ENCODE results near the gene IPO11.
A peak's percentile ranks its signal among the peaks of the same experiment; 100 is the strongest.

The IPO11 gene

DNA sequence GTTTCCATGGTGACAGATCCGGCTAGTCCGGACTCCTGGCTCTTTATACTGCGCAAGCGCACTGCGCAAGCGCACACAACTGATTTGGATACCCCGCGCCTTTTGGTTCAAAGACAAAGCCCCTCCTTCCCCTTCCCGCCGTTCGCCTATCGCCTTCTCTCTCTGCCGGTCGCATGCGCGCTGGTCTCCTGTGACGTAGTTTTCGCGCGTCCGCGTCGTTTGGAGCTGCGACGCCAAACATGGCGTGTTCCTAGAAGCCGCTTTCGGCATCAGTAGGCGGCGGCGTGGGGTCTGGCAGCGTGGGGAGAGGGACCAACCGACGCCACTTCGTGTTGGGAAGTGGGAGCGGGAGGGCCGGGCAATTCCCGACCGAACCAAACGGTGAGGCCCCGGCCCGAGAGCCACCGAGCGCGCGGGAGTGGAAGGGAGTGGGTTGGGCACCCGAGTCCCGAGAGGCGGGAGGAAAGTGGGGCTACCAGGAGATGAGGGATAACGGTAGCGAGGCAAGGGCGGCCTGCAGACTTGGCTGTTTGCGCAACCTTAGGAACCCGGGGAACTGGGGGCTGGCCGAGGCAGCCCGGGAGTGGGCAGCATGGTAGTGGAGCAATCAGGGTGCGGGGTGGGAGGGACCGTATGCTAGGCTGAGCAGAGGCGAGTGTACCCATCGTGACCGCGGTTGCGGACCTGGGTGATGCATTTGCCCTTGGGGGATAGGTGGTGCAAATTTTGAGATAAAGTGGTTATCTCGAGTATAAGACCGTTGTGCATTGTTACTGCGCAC lies at the start of gene IPO11:
Gene IPO11, plus strand, starts transcription at position 215 of the 781 bp plus-strand sequence. CDS start 24,517 bp downstream, outside the sequence.
- peak; percentile 98 for DNase-seq

DNA sequence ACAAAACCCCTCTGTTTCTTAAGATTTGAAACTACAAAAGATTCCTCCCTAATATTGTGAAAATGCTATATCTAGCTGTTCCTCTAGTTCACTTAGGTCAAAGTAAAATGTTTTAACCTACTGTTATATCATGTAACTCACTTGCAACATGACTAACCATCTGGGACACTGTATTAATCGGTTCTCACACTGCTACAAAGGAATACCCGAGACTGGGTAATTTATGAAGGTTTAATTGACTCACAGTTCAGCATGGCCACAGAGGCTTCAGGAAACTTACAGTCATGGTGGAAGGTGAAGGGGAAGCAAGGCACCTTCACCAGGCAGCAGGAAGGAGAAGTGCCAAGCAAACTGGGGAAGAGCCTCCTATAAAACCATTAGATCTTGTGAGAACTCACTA lies 43.5 kb upstream of the IPO11 start:
- DNase-seq, result no peak

DNA sequence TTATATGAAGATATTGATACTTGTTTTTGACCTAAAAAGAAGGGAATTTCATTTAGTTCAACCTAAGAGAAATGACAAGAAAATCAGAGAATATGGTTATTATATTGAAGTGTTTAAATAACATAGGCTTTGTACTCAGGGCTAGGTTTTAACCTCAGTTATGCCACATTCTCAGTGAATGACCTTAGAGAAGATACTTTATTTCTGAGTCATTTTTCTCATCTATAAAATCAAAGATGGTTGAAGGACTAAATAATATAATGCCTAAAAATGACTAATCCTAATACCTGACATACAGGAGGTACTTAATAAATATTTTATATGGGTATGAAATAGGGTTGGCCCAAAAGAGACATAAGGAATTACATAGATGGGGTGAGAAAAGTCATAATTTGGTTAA lies 41.2 kb upstream of the IPO11 start:
- DNase-seq, result no peak

DNA sequence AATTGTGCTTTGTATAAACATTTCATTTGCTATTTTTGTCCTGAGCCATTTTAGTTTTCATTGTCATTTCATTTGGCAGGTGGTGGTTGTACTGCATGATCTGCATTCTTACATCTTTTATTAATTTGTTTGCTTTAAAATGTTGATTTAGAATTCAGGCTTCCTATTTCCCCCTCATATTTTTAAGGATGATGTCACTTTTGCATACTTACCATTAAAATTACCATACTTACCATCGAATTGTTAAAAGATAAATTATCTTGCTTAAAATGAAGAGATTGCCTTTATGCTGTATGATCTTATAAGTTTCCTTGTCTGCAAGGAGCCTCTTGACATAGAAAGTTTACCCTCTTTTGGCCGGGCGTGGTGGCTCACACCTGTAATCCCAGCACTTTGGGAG lies 40.0 kb upstream of the IPO11 start:
- no peak for DNase-seq

DNA sequence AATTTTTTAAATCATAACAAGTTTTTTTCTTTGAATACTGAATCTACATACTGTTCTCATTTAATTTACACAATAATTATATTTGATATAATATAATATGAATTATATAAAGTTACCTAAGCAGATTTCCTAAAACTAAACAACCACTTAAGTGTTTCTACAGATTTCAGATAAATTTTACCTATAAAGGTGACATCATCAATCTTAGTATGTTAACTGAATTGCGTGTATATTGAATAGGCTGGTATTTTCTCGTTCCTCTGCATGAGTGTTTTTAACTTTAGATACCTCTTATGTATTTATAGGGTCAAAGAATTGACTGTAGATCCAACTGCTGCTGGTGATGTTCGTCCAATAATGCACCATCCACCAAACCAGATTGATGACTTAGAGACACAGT lies 39.2 kb upstream of the IPO11 start:
- DNase-seq, result no peak

DNA sequence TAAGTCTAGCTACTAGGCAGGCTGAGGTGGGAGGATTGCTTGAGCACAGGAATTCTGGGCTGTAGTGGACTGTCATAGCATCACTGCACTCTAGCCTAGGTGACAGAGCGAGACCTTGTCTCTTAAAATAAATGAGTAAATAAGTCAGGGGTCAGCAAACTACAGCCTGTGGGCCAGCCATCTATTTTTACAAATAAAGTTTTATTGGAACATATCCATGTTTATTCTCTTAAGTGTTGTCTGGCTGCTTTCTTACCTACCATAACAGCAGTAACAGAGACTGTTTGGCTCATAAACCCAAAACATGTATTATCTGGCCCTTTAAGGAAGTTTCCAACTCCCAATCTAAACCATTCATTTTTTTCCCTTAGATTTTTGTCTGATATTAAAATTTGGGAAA lies 38.5 kb upstream of the IPO11 start:
- no peak for DNase-seq

DNA sequence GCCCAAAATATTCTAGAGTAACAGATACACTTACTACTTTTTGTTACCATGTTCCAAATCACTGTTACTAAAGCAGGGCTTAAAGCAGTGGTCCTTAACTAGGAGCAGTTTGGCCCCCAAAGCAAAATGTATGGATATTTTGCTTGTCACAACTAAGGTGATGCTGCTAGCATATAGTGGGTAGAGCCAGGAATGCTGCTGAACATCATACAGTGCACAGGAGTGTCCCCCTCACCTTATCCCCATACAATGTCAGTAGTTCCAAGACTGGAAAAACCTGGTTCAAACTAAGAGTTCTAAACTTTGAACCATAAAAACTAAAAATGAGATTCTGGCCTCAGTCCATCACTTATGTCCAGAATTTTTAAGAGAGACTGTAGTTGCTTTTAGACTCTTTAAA lies 36.9 kb upstream of the IPO11 start:
- DNase-seq, result no peak

DNA sequence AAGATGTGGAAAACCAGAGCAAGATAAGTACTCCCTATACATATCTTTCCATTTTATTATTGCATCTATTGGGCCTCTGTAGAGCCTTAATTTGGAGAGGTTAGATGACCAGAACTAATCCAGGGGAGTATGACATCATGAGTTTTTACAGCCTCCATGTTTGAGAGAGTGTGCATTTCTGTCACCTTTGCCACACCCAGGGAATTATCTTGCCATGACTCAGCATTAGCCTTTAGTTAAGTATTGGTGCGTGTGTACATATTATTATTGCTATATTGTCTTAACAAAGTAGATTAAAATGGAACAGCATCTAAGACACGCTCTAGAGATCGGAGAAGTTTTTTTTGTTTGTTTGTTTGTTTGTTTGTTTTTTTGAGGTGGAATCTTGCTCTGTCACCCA lies 36.5 kb upstream of the IPO11 start:
- no peak for DNase-seq

DNA sequence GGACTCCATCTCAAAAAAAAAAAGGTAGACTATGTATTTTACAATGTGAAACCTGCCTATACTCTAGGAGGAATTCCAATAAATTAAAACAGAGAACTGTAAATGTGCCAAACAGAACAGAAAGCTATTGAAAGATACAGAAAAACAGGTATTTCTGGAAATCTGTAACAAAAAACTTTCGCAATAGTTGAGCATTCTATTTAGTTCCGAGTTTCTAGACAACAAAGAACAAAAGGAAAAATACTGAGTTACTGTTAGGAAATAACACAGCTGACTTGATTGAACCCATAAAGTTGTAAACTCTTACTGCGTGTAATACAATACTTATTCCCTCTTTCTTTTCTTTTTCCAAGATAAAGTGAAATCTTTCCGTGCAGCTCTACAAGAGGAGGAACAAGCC lies 27.4 kb upstream of the IPO11 start:
- DNase-seq, result no peak

DNA sequence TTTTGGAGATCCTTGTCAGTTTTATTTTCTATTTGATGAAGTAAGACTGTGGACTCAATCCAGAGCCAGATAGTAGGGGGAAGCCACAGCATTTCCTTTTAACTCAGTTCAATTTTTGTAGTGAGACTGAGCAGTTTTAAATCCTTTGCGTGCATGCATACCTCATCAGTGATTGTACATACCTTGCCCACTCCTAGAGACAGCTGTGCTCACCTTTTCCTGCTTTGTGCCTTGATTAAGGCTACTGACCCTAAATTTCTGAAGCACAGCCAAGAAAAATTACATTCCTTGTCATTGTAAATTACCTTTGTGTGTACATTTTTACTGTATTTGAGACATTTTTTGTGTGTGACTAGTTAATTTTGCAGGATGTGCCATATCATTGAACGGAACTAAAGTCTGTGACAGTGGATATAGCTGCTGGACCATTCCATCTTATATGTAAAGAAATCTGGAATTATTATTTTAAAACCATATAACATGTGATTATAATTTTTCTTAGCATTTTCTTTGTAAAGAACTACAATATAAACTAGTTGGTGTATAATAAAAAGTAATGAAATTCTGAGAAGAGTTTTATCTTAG lies 26.7 kb upstream of the IPO11 start:
- DNase-seq, result no peak

DNA sequence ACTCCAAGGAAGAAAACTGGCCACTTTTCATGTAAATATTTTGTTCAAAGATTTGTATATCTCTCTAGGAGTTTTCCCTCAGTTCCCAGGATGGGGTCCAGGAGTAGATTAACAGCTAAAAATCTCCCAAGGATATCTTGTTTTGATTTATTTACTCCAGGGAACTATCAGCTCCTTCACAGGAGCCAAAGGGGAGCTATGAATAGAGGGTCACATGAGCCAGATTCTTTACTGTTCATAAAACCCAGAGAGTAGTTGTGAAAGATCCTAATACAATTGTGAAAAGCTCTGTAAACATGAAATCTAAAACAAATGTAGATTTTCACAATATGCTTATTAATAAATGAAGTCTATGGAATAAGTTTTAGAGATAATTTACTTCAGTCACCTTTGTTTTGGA lies 25.7 kb upstream of the IPO11 start:
- DNase-seq, result no peak

DNA sequence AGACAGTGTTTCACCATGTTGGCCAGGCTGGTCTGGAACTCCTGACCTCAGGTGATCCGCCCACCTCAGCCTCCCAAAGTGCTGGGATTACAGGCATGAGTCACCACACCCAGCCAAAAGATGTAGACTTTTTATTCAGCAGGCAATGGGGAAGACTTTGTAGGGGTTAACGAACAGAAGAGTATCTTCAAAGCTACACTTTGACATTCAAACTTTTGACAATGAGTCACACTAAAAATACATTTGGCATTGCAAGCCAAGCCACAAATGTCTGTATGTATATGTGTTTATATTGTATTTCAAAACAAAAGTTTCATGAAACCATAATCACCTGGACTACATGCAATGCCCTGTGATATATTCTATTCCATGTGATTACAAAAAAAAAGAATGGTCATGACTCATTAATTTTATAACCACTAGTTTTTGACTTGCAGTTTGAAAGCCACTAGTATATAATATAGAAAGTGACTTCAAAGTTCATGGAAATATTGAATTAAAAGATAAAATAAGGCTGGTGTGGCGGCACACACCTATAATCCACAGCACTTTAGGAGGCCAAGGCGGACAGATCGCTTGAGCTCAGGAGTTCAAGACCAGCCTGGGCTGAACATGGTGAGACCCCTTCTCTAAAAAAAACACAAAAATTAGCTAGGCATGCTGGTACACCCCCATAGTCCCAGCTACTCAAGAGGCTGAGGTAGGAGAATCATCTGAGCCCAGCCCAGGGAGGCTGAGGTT lies 17.2 kb upstream of the IPO11 start:
- no peak for DNase-seq

DNA sequence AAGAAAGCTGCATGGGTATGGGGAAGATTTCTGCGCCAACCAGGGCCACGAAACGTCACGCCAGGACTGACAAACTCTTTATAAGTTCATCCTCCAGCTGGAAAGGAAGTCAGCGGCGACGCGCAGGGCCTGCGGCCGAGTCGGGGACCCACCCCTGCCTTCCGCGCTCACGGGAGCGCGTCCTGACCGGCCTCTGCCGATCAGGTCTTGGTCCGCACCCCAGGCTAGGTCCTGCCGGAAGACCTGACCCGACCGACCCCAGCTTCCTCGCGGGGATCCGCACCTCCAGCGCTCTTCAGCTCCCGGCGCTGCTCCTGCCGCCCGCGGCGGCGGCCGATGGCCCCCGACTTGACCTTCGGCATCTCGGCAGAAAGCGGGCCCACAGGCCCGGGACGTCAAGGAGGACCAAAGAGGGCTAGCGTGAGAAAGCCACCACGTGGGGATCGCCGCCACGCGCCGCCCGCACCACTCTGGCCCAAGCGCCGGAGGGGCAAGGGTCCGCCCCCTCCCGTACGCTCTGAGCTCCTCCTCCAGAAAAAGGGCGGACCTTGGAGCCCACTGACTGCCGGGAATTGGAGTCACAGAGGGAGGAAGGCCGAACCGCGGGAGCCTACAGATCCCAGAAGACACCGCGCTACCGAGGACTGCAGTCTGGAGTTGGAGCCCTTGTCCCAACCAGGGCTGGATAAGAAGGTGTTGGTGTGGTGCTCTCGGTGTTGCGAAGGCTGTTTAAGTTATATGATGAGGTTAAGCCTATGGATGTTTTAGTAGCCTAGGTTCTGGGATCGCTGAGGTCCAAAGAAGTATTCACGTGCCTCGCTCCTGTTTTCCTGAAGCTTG lies 8.9 kb upstream of the IPO11 start, which contains the start of gene DIMT1:
Gene DIMT1, minus strand, starts transcription at position 495 of the 840 bp plus-strand sequence. Its CDS starts 133 bp downstream, at position 362.
- peak; percentile 96 for DNase-seq

DNA sequence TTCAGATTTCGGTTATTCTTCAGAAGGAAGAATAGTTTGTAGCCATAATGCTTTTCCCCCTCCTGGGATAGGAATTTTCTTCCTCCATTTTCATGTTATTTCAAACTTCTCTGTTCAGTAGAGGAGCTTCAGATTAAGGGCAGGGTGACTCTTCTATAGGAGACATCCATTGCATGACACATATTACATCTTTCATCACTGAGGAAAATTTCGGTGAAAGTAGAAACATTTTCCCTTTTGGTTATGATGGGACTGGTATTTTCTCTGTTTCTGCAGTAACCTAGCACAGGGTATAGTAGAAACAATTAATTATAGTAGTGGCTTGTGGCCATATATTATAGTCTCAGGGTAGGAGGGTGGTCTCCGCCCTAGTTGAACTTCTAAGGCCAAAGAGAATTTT lies 1.1 kb downstream of the IPO11 start:
- no peak for DNase-seq

DNA sequence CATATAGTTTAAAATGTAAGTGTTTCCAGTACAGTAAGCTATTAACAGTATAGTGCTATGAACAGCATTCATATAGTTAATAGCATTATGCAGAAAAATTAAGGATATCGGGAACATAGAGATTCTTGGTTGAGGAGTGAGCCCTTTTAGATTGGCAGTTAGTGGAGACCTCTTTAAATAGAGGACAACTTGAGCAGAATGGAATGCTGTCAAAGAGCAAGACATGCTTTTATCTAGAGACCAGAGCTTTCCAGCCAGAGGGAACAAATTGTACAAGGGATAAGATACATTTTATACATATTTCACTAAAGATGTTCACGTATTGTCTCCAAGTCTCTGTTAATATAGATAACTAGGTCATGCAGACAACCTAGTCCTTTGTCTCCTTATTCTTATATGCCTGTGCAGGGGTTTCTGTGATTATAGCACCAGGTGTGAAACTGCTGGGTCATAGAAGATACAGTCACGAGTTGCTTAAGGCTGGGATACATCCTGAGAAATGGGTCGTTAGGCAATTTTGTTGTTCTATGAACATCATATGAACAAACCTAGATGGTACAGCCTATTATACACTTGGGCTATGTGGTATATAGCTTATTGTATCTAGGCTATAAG lies 6.0 kb downstream of the IPO11 start:
- no peak for DNase-seq

DNA sequence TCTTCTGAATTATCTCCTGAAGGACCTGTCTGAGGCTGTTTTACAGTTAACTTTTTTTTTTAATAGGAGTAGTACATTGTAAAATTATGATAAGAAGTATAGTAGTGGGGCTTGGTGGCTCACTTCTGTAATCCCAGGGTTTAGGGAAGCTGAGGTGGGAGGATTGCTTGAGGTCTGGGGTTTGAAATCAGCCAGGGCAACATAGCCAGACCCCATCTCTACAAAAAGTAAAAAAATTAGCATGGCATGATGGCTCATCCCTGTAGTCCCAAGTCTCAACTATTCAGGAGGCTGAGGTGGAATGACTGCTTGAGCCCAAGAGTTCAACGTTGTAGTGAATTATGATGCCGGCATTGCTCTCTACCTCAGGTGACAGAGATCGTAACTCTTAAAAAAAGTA lies 7.0 kb downstream of the IPO11 start:
- DNase-seq, result no peak

DNA sequence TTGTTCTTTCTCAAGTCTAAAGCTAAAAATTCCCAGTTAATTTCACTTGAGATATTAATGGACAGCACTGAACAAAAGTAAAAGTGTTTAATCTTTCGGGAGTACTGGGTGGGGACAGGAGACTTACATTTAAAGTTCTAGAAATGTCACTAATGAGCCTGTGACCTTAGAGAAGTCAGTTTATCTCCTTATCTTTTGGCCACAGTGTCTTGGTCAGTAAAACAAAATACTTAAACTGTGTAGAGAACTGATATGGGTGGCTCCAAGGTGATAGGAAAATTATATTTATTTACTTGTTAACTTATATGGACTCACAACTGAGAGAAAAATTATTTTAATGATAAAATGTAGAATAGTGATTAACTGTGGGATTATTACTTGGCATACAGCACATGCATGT lies 8.9 kb downstream of the IPO11 start:
- DNase-seq, result no peak

DNA sequence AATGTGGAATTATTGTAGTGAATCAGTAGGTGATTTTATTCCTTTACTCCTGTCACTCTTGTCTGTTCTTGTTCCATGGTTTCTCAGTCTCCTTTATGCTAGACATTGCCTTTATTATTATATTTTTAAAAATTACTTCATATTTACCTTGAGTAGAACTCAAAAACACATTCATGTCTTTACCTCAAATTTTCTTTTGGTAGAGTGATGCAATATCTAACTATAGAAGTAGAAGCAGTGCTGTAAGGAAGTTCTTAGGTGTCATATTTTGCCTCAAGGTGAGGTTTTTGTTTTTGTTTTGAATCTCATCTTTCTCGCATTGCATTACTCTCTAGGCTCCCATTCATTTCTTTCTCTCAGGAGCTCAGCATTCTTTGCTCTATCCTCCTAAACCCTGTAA lies 12.2 kb downstream of the IPO11 start:
- no peak for DNase-seq

DNA sequence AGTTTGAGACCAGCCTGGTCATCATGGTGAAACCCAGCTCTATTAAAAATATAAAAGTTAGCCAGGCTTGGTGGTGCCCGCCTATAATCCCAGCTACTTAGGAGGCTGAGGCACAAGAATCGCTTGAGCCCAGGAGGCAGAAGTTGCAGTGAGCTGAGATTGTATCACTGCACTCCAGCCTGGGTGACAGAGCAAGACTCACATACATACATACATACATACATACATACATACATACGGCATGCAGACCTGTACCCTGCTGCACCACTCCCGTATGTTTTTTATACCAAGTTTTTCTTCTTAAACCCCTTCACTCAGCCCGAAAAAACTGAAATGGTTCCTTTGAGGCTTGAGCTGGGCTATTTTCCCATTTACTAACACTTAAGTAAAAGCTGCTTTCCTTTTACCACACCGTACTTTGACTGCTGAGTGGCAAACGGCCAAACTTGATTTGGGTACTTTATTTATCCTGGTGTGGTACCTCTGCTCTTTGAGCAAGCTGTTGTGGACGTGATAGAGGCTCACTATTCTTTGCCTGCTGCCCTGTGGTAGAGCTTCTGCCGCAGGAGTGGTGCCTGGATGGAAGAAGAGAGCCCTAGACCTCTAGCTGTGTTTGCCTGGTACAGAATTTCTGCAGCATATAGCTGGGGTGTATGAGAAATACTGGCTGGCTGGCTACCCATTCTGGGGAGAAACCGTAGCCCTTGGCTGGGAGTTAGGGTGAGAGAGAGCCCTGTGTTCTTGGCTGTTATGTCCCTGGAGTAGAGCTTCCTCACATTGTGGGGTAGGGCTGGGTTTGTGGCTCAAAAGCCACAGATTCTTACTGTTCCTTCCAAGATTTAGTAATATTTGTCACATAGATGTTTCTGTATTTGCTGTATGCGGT lies 19.4 kb downstream of the IPO11 start:
- DNase-seq, result no peak

DNA sequence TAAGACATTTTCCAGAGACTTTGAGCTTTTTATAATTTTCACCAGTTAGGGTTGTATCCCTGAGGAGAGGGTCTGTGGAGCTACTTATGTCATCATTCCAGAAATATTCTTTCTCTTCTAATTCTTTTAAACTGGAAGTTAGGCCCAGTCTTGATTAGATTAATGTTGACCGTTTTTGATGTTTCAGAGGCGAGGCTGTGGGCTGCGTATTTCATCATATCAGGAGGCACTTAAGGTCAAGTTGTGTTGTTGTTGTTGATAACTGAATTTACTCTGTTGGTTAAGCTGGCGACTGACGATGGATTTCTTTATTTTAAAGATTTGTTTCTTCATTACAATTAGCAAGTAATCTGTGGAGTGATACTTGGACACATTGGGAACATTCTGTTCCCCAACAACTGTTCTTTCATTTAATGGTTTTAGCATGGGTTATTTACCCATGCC lies 20.1 kb downstream of the IPO11 start:
- no peak for DNase-seq

DNA sequence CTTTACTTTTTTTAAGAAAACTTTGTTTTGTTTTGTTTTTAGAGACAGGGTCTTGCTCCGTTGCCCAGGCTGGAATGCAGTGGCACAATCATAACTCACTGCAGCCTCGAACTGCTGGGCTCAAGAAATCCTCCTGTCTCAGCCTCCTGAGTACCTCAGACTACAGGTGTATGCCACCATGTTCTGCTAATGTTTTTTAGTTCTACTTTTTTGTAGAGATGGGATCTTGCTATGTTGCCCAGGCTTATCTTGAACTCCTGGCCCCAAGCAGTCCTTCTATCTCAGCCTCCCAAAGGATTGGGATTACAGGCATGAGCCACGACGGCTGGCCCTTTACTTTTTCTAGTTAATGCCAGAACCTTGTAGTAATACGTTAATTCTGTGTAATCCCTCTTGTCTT lies 36.0 kb downstream of the IPO11 start:
- DNase-seq, result no peak

DNA sequence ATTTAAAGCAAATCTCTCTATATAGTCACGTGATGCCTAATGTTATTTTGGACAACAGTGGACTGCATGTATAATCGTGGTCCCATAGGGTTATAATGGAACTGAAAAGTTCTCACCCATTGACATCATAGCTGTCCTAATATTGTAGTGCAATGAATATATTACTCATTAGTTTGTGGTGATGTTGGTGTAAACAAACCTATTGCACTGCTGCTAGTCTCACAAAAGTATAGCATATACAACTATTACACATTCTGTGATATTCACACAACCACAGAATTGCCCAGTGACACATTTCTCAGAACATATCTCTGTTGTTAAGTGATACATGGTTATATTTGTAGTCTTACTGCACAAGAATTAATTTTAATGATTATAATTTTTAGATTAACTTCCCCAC lies 37.7 kb downstream of the IPO11 start:
- DNase-seq, result no peak
